Fibroblast of lung (primary cell): ENCODE data around the gene HCFC2.
A peak's percentile ranks its signal among the peaks of the same experiment; 100 is the strongest.

Experiments used
- CTCF ChIP-seq, 2 donors: IDR thresholded peaks in 1 of 2; conservative IDR thresholded peaks in 1 of 2; 1 replicate in 1 of 2; 2 replicates in 1 of 2; pipeline ENCODE4 v1.5.1; 2011 to 2012; ENCODE audit warnings: low read length in 2 of 2, control low read depth in 1 of 2, inconsistent platforms in 1 of 2, low read depth in 1 of 2, mild to moderate bottlenecking in 1 of 2
- EZH2 ChIP-seq: IDR thresholded peaks from 2 replicates; pipeline ENCODE4 v1.5.1; 2012; ENCODE audit warnings: low read length, control low read depth, mild to moderate bottlenecking; ENCODE audit errors: missing control alignments

GRCh38 chr12:104057771-104058197 is 6.5 kb upstream of the HCFC2 start:
- TF ChIP-seq CTCF (conservative IDR thresholded peaks at IDR 0.05 in 1 of 2, IDR thresholded peaks at IDR 0.05 in 1 of 2; ENCODE audit: low read depth in 1 of 2, low read length in 2 of 2), result peak; percentile 61 to 76
- TF ChIP-seq EZH2, result no peak
